Skin epidermis (tissue), 12 donors: ENCODE results near the gene LRP3.
A peak's percentile ranks its signal among the peaks of the same experiment; 100 is the strongest.
"Not testable (repeated sequence)": the region's sequence is repeated elsewhere in the genome, so short reads cannot be mapped to it uniquely, and the experiment has no call there.

Experiments
- H3K27ac ChIP-seq, 21 experiments: fragments of 200-600 bp; sonication (generic) in 11 of 21; one replicate each; pipeline ENCODE4 v1.5.0; 2020; ENCODE audit warnings: mild to moderate bottlenecking in 3 of 21, inconsistent platforms in 2 of 21, moderate library complexity in 2 of 21
- H3K4me3 ChIP-seq, 7 experiments: fragments of 200-600 bp; sonication (generic) in 2 of 7; one replicate each; pipeline ENCODE4 v1.5.0; 2020; ENCODE audit warnings: inconsistent platforms in 2 of 7, mild to moderate bottlenecking in 2 of 7, moderate library complexity in 1 of 7

LRP3 gene

GRCh38 chr19:33175886-33176669 lies 18.1 kb upstream of the LRP3 start:
- H3K4me3 ChIP-seq, result peak overlapping the region; percentile 69 to 89 (median 81)

DNA sequence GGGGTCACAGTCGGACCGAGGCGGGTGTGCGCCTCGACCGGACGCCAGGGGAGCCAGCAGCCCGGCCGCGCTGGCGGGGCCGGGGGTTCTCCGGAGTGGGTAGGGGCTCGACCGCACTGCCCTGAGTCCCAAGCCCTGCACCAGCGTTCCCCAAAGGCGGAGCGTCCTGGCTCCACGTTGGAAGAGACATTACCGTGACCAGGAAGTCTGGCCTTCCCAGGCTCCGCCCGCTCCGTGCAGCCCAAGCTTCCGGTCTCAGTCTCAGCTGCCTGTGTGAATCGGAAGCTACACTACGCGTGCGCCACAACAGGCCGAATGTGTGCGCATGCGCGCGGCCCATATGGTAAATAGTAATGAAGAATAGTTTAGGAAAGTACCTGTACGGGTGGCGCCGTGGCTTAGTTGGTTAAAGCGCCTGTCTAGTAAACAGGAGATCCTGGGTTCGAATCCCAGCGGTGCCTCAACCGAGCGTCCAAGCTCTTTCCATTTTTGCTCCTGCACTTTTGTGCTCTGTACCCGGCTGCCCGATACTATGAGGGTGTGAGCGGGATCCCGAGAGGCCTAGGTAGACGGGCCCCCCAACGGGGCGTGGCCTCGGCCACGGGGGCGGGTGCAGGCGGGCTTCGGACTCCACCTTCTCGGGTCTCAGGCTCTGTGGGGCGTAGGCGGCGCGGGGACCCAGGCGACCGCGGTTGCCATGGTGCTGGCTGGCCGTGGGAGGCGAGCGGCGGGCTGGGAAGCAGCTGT lies 17.3 kb upstream of the LRP3 start:
- peak overlapping the region; percentile 77 to 99 (median 95) for H3K27ac ChIP-seq
- H3K4me3 ChIP-seq, result peak overlapping the region; percentile 69 to 89 (median 81)

More at GRCh38 chr19:33175886-33176669, 18.1 kb upstream of the LRP3 start:
- H3K27ac ChIP-seq, result peak overlapping the region; percentile 77 to 99 (median 95)

- Histone ChIP-seq H3K4me3 (peak overlapping the region; percentile 69 to 89 (median 81)), H3K27ac (peak overlapping the region in 20 of 21 experiments; percentile 89 to 99 (median 94))
Measured at GRCh38 chr19:33177417-33177979, 16.6 kb upstream of the LRP3 start.

GRCh38 chr19:33186431-33187182 lies 7.5 kb upstream of the LRP3 start:
- H3K27ac ChIP-seq, result no peak overlapping the region
- no peak overlapping the region for H3K4me3 ChIP-seq

- no peak overlapping the region for H3K27ac ChIP-seq
- H3K4me3 ChIP-seq, result no peak overlapping the region
Measured at GRCh38 chr19:33187183-33187540, 7.0 kb upstream of the LRP3 start.

DNA sequence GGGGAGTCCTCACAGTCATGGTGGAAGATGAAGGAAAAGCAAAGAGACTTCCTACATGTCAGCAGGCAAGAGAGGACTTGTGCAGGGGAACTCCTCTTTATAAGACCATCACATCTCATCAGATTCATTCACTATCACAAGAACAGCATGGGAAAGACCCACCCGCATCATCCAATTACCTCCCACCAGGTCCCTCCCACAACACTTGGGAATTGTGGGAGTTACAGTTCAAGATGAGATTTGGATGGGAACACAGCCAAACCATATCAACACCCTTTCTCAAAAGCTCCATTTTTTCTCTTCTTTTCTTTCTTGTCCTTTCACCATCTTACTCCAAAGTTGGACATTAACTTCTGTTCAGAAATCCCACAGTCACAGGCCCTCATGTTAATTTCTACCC lies 4.7 kb upstream of the LRP3 start:
- Histone ChIP-seq H3K27ac (no peak overlapping the region), H3K4me3 (no peak overlapping the region)

DNA sequence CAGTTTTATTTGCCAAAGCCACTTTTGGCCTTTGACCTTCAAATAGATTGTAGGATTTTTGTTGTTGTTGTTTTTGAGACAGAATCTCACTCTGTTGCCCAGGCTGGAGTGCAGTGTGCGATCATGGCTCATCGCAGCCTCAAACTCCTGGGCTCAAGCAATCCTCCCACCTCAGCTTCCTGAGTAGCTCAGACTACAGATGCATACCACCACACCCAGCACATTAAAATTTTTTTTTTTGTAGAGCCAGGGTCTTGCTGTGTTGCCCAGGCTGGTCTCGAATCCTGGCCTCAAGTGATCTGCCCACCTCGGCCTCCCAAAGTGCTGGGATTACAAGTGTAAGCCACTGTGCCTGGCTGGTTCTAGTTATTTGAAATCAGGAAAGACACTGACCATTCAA lies 3.0 kb upstream of the LRP3 start:
- not testable (repeated sequence) for H3K4me3 ChIP-seq, H3K27ac ChIP-seq

DNA sequence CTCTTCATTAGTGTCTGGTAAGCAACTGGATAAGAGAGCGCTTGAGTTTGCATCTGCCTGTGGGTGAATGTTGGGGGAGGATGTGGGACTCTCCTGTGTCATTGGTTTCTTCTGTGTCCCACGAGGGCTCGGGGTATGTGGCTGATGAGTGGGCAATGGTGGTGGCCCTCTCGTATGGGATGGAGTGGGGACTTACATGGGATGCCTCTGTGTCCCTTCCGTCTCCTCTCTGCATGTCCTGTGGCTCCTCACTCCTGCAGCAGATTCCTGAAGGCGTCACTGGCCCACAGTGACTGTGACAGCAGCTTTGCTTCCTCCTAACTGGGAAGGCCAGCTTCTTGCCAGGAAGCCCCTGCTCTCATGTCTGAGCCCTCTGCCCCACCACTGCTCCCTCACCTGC lies 2.6 kb upstream of the LRP3 start:
- no peak overlapping the region for H3K4me3 ChIP-seq
- H3K27ac ChIP-seq, result no peak overlapping the region

- Histone ChIP-seq H3K4me3 (no peak overlapping the region), H3K27ac (no peak overlapping the region)
Measured at GRCh38 chr19:33192010-33192409, 2.1 kb upstream of the LRP3 start.

GRCh38 chr19:33193269-33193864 lies 763 bp upstream of the LRP3 start:
- H3K27ac ChIP-seq, result peak overlapping the region in 1 of 21 experiments; percentile 38
- peak overlapping the region in 1 of 7 experiments; percentile 26 for H3K4me3 ChIP-seq

DNA sequence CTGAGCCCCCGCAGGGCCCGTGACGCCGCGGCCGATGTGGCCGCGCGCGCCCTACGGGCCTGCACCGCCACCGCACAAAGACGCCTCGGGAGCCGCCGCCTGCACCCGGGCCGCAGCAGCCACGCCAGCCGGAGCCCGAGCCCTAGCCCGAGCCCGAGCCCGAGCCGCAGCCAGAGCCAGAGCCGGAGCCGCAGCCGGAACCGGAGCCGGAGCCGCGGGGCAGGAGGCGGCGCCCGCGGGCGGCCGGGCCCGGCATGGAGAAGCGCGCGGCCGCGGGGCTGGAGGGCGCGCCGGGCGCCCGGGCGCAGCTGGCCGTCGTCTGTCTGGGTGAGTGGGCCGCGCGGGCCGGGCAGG lies 379 bp downstream of the LRP3 start:
- peak overlapping the region in 13 of 21 experiments; percentile 0 to 85 (median 71) for H3K27ac ChIP-seq

GRCh38 chr19:33194886-33195644 lies 935 bp downstream of the LRP3 start:
- H3K4me3 ChIP-seq, result peak overlapping the region; percentile 49 to 64 (median 55)
- H3K27ac ChIP-seq, result peak overlapping the region in 14 of 21 experiments; percentile 0 to 85 (median 68)

More for the DNA sequence above, 379 bp downstream of the LRP3 start:
- H3K4me3 ChIP-seq, result peak overlapping the region; percentile 49 to 64 (median 55)

DNA sequence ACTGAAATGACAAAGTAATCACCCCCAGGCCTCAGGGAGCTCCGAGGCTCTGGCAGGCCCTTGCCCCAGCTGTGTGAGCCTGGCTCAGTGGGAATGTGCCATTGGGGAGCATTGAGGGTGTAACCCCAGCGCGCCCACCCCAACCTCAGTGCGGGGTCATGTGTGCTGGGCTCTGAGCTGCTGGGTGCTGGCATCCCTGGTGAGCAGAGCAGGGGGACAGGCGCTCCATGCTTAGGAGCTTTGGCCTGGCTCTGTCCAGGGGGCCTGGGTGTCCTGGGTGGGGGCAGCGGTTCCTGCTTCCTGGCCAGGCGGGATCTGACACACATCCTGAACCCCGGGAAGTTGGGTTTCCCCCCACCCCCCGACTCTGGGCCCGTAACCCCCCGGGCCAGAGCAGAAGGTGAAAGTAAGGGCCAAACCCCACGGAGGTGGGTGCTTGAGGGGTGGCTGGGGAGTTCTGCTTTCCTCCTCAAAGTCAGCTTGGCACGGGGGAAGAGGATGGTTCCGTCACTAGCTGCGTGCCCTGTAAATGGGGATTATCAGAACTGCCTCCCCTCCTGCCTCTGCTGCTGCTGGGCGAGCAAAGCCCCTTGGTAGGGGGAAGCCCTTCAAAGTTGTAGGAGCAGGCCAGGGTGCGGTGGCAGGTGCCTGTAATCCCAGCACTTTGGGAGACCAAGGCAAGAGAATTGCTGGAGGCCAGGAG lies 1.7 kb downstream of the LRP3 start:
- Histone ChIP-seq H3K4me3 (peak overlapping the region in 5 of 7 experiments; percentile 49 to 64 (median 55)), H3K27ac (peak overlapping the region in 4 of 21 experiments; percentile 46 to 80 (median 72))

- Histone ChIP-seq H3K27ac (no peak overlapping the region), H3K4me3 (no peak overlapping the region)
Measured at GRCh38 chr19:33196446-33197193, 2.5 kb downstream of the LRP3 start.

DNA sequence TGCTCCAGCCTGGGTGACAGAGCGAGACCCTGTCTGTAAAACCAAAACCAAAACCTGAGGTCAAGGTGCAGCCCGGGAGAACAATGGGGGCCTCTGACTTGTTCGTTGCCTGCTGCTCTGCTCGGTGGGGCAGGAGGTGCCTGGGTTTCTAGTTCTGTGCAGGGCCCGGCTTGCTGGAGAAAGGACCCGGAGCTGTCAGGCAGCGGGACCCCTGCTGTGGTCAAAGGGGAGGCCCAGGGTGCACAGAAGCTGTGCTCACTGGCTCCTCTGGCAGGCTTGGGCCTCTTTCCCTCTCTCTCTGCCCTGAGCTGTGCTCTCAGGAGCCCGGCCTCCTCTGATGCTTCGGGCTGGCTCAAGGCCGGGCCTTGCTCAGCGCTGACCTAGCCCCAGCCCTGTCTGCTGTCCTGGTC lies 3.5 kb downstream of the LRP3 start:
- Histone ChIP-seq H3K4me3 (no peak overlapping the region), H3K27ac (no peak overlapping the region)

DNA sequence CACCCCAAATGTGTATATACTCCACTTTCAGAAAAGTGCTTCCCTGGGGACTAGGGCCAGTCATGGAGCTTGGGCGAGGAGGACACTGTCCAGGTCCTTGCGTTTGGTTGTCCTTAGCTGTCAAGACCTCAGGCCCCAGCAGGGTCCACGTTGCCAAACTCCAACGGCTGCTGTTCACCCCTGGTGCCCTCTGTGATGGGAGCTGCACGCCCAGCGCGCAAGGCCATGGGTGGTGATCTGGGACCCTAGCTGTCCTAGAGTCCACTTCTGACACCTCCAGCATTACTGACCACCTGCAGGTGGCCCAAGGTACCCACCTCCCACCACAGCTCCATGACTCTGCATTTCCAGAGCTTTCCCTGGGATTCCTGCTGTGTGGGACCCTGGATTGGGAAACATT lies 4.0 kb downstream of the LRP3 start:
- Histone ChIP-seq H3K27ac (no peak overlapping the region), H3K4me3 (no peak overlapping the region)

- H3K27ac ChIP-seq, result no peak overlapping the region
- H3K4me3 ChIP-seq, result no peak overlapping the region
Measured at GRCh38 chr19:33199441-33200265, 5.5 kb downstream of the LRP3 start.
